SH-SY5Y (cell line): Measurements from ENCODE around the gene EMX1.

Experiments
- GATA2 ChIP-seq: IDR thresholded peaks from 2 replicates; pipeline ENCODE4 v1.6.1; 2011; ENCODE audit warnings: mild to moderate bottlenecking, low read depth, low read length
- GATA3 ChIP-seq: IDR thresholded peaks from 2 replicates; pipeline ENCODE4 v1.6.1; 2011; ENCODE audit warnings: low read depth, mild to moderate bottlenecking, low read length, moderate library complexity

DNA sequence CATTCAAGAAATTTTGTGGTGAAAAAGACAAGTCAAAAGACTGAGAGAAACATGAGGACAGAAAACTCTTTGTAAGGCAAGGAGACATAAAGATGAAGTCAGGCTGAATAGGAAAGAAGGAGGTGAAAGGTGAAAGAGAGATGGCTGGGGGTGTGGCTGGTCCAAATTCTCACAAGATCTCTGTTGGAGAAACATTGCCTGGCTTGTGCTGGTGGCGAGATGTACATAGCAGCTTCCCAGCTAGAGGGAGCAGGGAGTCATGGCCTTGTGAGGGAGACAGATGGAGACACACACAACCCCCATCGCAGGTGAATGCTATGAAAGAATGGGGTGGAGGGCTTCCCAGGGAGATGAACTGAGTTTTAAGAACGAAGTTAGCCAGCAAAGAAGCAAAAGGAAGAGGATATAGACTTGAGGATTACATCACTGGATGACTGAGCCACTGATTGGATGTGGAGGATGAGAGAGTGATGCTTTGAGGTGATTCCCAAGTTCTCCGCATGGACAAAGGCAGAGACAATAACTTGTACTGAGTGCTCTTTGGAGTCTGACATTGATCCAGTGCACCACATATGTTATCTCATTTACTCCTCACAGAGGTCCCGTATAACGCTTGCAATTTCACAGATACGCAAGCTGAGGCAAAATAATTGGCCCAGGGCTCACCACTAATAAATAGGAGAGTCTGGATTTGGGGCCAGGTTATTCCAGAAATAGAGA, 3.7 kb upstream of the EMX1 start:
- TF ChIP-seq GATA2, result no peak
- TF ChIP-seq GATA3, result no peak
